GM19467 (cell line): ENCODE measurements around the gene SDF4.
"Not testable (repeated sequence)": the region's sequence is repeated elsewhere in the genome, so short reads cannot be mapped to it uniquely, and the experiment has no call there.

Experiments
- ATAC-seq: cut with Tn5 transposase; IDR thresholded peaks from one replicate; pipeline ENCODE4 v1.9.1; 2021; ENCODE audit warnings: mild to moderate bottlenecking, moderate library complexity; ENCODE audit not compliant: unreplicated experiment

Gene SDF4

DNA sequence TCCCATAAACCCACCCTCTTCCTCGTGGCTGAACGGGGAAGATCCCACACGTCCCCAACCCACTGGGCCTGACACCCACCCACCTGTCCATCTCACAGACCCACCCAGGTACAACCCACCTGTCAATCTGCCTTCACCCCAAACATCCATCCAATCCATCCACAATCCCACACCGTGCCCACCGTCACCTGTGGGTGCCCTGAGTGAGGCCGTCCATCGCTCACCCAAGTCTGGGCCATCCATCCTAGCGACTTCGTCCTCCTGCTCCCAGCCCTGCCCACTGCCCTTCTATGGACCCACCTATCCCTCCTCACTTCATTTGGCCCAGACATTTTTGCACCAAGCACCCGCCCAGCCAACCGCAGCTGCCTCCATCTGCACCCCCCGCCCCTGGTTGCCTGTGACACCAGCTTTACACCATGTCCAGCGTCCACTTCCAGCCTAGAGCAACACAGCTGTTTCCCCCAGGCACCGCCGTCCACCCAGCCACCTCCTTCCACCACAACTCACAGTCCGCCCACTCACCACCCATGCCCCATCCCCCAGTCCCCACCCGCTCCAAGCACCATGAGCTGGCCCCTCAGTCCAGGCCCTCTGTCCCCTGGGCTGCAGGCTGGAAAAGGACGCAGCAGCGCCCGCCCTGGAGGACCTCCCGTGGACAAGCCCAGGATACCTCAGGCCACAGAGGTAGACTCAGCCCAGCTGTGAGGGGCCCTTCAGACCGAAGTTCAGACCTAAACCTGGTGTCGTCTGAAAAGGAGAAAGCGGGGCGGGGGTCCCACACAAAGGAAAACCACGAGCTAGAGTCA, 50.5 kb downstream of the SDF4 start:
- no peak for ATAC-seq

DNA sequence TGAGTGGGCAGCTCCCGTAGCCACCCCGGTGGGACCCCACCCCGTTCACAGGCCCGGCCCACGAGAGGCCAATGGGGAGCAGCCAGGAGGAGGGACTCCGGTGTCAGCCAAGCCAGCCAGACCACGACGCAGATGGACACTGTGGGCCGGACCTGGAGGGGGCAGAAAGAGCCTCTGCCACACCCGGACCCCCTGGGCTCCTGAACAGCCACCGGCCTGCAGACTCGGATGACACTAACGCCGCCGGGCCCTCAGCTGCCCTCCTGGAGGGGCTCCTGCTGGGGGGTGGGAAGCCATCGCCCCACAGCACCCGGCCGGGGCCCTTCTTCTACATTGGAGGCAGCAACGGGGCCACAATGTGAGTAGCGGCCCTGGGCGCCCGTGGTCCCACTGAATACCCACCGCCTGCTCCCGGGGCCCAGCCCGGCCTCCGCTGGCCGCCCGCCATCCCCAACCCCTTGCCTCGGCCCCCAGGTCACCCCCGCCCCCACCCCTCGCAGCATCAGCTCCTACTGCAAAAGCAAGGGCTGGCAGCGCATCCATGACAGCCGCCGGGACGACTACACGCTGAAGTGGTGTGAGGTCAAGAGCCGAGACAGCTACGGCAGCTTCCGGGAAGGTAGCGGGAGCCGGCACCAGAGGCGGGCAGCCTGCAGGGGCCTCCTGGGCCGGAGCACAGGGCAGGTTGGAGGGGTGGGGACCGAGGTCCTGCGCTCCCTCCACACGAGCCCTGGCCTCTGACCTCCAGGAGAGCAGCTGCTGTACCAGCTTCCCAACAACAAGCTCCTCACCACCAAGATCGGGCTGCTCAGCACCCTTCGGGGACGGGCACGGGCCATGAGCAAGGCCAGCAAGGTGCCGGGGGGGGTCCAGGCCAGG, 51.6 kb downstream of the SDF4 start:
- no peak for ATAC-seq

DNA sequence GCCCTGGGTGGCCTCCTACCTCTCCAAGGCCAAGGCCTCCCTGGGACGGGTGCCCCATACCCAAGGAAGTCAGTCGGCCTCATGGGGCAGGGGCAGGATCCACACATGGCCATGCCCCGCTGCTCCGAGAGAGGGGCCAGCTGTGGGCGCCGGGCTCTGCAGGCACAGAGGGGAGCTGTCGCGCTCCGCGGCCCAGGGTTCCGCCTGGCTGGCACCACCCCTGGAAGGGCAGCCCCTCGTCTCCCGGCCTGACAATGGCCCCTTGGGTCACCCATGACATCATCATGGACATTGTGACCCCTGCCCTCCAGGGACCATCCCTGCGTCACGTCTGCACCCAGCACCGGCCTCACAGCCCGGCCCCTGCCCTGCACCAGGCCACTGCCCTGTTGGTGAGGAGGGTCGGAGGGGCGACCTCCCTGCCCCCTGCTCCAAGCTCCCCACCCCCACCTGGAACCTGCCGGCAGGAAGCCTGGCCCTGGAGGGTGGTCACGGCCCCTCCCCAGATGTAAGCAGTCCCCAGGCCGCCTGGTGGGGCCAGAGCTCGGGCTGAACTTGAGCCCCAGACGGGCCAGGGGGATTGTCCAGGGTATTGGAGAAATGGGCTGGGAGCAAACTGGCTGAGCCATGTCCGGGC, 52.3 kb downstream of the SDF4 start:
- no peak for ATAC-seq

DNA sequence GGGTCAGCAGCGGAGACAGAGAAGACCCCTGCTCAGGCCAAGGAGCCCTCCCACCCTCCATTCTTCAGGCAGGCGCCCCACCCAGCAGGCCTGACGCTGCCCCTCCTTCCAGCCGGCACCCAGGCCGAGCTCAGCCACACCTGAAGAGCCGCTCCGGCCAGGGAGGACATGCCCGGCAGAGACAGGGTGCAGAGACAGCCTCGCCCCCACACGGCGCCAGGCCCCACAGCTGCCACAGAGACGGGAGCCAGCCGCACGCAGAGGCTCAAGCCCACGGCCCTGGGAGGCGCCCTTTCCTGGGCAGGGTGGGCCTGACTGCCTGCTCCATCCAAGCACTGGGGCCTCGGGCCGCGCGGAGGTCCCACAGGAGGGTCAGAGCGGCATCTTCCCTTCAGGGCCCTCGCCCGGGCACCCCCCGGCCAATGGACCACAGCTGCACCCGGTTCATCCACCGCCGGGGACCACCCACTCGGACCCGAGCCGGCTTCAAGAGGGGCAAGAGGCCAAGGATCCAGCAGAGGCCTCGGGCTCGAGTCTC, 52.9 kb downstream of the SDF4 start:
- no peak for ATAC-seq

DNA sequence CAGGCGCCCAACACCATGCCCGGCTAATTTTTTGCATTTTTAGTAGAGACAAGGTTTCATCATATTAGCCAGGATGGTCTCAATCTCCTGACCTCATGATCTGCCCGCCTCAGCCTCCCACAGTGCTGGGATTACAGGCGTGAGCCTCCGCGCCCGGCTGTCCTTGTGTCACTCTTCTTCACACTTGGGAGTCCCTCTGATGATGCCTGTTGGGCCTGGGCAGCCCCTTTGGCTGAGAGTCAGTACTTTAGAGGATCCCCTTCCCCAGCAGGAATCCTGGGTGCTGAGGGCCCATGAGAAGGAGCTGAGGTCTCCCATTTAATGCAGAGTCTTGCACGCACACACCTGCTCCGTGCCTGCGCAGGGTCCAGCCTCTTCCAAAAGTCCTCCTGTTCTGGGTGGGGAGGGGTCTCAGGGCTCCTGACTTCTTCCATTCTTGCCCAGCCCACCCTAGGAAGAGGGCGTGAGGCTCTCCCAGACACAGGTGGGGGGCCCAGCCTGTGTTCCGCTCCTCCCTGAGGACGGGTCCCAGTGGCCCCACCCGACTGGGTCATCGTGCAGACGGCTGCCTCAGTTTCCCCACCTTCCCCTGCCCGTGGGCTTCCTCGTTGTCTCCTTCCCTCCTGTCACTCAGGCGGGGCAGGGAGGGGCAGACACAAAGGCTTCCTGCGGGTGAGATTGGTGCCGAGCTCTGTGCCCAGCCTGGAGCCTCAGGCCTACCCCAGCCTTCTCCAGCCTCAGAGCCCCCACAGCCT, 54.2 kb downstream of the SDF4 start:
- ATAC-seq: no peak

DNA sequence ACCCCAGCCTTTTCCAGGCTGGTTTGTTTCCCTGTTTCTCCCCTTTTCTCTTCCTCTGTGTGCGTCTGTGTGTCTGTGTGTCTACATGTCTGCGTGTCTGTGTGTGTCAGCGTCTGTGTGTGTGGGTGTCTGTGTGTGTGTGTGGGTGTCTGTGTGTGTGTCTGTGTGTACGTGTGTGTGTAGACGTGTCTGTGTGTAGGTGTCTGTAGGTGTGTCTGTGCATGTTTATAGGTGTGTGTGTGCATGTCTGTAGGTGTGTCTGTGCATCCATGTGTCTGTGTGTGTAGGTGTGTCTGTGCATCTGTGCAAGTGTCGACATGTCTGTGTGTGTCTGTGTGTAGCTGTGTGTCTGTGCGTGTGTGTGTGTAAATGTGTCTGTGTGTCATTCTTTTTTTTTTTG, 54.9 kb downstream of the SDF4 start:
- ATAC-seq: no peak

DNA sequence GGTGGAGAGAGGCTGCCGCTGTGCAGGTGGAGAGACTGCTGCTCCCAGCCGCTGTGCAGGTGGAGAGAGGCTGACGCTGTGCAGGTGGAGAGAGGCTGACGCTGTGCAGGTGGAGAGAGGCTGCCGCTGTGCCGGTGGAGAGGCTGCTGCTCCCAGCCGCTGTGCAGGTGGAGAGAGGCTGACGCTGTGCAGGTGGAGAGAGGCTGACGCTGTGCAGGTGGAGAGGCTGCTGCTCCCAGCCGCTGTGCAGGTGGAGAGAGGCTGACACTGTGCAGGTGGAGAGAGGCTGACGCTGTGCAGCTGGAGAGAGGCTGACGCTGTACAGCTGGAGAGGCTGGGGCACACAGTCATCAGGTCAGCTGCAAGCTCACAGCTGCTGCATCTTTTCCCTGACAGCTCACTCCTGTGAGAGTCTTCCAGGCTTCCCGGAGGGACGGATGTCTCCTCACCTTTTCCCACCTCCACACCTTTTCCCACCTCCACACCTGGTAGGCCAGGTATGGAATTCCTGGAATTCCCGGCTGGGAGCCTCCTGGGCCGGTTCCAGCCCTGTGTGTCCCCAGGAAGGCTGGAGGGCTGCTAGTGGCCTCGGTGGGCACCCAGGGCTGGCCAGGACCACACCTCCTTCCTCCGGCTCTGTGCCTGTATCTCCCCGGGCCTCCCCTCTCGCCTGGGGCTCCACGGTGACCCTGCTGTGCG, 55.6 kb downstream of the SDF4 start:
- ATAC-seq: not testable (repeated sequence)

DNA sequence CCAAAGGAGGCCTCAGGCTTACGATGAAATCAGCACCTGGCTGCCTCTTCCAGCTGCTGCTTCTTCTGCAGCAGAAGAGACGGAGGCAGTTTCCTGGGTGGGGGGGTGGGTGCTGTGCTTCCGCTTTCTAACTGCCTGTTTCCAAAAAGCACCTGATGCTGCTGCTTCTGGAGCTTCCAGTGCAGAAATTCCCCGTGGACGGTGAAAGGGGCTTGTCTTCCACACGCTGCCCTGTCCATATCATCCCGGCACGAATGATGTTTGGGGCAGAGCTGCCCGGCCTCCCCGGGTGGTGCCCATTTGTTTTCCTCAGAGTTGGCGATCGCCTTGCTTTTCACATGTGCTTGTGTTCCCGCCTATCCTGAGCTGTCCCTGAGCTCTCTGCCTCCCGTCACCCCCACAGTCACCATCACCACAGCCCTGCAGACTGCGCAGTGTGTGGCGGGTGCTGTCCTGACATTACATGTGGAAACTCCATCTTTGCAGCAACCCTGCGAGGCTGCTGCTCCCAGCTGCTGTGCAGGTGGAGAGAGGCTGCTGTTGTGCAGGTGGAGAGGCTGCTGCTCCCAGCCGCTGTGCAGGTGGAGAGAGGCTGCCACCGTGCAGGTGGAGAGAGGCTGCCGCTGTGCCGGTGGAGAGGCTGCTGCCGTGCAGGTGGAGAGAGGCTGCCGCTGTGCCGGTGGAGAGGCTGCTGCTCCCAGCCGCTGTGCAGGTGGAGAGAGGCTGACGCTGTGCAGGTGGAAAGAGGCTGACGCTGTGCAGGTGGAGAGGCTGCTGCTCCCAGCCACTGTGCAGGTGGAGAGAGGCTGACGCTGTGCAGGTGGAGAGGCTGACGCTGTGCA, 56.4 kb downstream of the SDF4 start:
- no peak for ATAC-seq

DNA sequence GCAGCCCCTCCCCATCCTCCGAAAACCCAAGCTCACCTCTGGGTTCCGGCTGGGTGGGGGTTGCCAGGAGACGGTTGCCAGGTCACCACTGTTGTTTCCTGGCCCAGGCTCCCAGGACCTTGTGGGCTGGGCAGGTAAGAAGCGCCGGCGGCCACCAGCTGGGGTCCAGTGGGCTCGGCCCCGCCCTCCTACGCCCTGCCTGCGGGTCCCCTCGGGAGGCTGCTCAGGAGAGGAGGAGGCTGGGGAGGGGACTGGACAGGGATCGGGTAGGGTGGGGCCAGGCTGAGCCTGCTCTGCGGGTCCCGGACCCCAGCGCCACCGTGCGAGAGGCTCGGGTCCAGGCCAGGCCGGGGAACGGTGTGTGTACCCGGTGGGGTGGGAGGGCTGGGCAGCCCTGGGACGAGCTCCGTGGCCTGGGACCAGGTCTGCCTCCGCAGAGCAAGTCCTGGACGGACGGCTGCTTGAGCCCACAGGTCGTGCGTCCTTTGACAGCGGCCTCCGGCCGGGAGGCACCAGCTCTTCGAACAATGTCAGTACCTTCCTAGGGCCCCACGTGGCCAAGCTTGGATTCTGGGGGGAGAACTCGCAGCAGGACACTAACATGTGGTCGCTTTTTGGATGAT, 57.9 kb downstream of the SDF4 start, which contains the start of gene TTLL10:
Gene TTLL10, plus strand, starts transcription at position 88 of the 623 bp plus-strand sequence. CDS start 5,336 bp downstream, outside the sequence.
- ATAC-seq: no peak

DNA sequence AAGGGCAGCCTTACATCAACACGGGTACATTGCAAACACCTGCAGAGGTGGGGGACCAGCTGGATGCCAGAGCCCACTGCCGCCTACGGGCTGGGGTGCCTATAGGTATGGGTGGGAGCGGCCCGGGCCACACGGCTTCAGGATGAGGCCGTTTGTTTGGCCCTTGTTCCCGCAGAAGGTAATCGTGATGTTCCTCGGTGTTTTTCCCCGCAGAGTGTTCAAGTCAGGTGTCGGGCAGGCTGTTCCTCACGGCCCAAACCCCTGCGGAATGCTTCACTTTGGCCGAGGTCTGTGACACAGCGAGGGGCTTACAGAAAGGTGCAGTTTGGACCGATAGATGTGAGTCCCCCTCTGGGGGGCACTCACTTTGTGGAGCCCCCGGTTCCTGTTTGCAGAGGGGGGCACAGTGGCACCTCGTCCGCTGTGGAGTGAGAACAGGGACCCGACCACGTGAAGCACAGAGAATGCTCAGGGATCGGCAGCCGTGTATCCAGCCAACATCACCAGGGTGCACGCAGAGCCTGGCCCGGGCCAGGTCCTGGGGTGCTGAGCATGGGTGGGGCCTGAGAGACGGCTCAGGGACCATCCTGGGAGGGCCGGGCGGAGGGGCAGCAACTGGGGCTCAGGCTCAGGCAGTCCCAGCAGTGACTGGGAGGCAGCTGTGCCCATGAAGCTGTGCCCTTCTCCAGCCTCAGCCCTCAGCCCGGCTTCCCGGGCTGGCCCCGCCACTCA, 58.6 kb downstream of the SDF4 start:
- ATAC-seq: no peak

DNA sequence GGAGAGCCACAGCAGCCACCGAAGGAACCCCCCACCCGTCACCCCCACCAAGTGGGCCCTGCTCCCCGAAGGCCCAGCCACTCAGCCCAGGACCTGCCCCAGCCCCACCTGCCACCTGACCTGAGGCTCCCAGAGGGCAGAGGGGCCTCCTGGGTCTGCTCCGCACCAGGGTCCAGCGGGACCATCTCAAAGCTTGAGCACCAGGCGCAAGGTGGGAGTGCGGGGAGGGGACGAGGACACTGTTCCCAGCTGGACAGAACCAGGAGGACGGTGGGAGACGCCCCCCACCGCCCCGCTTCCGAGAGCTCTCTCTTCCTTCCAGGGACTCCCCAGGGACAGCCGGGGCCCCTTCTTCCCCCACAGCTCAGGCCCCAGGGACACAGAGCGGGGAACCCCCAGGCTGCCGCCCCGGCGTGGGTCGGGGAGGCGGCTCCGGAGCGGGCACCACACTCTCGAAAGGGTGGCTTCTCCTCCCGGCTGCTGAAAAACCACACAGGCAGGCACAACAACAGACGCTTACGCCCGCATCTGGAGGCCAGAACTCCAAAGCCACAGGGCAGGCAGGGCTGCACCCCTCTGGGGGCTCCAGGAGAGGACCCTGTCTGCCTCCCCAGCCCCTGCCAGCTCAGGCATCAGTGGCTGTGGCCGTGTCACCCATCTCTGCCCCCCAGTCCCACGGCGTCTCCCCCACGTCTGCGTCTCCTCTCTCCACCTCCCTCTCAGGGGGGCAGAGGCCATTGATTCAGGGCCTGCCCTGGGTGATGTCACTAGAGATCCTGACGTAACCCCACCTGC, 60.1 kb downstream of the SDF4 start:
- ATAC-seq: no peak

DNA sequence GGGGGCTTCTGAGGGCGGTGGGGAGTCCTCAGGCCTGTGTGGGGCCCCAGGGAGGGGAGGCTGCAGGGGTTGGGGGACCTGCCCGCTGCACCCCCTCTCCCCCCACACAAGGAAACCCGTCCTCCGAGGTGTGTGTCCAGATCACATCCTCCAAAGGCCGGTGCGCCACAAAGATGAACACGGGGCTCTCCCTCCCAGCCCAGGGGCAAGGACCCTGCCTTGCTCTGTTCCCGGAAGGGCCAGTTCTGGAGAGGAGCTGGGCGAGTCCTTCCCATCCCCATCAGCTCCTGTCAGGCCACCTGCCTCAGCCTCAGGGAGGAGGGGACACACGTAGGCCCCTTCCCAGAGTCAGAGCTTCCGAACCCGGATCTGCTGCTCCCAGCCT, 60.6 kb downstream of the SDF4 start:
- no peak for ATAC-seq

DNA sequence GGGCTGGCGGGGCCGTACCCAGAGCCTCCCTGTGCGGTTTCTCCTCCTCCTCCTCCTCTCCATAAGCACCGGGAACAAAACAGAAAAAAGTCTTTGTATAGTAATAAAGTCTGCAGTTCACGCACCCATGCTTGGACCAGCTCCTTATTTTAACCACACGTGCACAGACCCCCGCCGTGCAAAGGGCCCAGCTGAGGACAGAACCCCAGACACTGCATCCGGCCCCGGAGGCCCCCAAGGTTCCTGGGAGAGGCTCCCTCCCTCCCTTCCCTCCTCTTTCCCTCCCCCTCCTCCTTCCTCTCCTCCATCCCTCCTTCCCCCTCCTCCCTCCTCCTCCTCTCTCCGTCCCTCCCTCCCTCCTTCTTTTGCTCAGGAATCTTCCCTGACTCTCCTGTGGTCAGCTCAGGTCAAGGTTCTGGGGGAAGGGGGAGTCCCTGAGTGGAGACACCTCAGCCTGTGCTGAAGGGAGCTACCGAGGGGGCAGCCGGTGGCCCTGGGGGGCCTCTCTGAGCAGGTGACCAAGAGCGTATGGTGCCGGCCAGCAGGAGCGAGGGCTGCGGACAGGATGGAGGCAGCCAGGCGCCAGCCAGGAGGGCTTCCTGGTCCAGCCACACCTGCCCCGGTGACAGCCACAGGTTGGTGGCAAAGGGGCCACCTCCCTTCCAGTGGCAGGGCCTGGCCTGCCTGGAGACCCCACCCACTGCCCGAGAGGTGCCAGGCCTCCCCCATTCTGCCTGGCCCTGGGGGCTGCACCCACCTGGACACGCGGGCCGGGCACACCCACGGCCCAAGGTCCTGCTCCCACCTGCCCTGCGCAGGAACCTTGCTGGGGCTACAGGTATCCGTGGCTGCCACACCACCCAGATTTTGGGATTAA, 61.3 kb downstream of the SDF4 start:
- ATAC-seq: no peak

DNA sequence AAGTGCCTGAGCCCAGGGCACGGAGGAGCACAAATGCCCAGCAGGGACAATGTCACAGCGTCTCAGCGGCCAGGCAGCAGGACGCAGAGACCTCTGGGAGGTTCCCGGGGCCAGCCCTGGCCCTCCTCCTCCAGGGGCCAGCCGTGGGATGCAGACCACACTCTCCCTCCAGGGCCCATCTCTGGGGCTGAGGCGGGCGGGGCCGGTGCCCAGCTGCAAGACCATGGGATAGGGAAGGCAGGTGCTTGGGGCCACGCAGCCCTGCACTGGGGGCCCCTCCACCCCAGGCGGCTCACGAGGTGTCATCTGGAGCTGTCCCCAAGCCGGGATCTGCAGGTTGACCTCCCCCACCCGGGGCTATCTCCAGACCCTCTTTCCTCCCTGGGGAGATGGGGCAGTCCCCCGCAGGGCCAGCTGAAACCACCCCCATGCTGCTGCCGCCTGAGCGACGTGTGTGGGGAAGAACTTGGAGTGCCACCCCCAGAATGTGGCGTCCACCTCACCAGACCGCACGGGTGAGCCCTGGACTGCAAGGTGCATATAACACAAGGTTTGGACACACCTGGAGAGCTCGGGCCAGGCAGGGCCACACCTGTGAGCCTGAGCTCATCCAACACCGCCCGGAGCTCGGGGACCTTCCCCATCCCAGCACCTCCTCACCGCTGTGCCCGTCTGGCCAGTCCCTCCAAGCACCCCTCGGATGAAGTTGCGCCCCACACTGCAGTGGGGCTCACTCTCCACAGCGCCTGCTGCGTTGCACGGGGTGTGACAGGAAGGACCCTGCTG, 62.2 kb downstream of the SDF4 start:
- ATAC-seq: no peak
